H1 (cell line): ENCODE measurements around the gene TFAP2E. TPM values are rescaled to one million over a fixed set of nuclear protein-coding genes. Genes with fewer than 3 reads are reported as not detected.

Experiments used
- CTCF ChIA-PET: fragments of 300-600 bp; sonication (Branson Sonifier 250); formaldehyde crosslinking; loops from one replicate; lab custom pipeline; 2021; ENCODE audit not compliant: partially characterized antibody; lab: Charles Lee
- POLR2A ChIA-PET: fragments of 300-600 bp; sonication (Branson Sonifier 250); formaldehyde crosslinking; loops from one replicate; lab custom pipeline; 2021; ENCODE audit warnings: inconsistent platforms; ENCODE audit not compliant: partially characterized antibody; lab: Charles Lee
- DNase-seq, 2 experiments: peaks; one replicate each; pipeline versions ENCODE4 v3.0.0 to v3.0.0-alpha.2; 2010 to 2022; ENCODE audit warnings: low spot score in 2 of 2, low read depth in 1 of 2, mixed read lengths in 1 of 2
- FAIRE-seq: peaks from 2 replicates; lab custom pipeline; 2011; peaks lifted over from hg19 to GRCh38; lab: Jason Lieb, UNC
- H2AFZ ChIP-seq: 2 replicates; pipeline ENCODE4 v1.8.1; 2012; ENCODE audit warnings: low read length, inconsistent platforms
- H2AK5ac ChIP-seq: 2 replicates; pipeline ENCODE4 v1.6.1; 2013; ENCODE audit warnings: low read depth, low read length
- H2BK120ac ChIP-seq: replicated peaks from 2 replicates; pipeline ENCODE3; 2013; ENCODE audit warnings: low read depth, low read length, inconsistent platforms
- H2BK12ac ChIP-seq: 2 replicates; pipeline ENCODE4 v1.6.1; 2013; ENCODE audit warnings: low read depth, low read length
- H2BK15ac ChIP-seq: 2 replicates; pipeline ENCODE4 v1.6.1; 2013; ENCODE audit warnings: low read length
- H2BK20ac ChIP-seq: 2 replicates; pipeline ENCODE4 v1.6.1; 2013; ENCODE audit warnings: low read length
- H2BK5ac ChIP-seq: 2 replicates; pipeline ENCODE4 v1.6.1; 2013; ENCODE audit warnings: low read depth, low read length
- H3K14ac ChIP-seq: 2 replicates; pipeline ENCODE4 v1.6.1; 2013; ENCODE audit warnings: inconsistent platforms; ENCODE audit not compliant: insufficient read length
- H3K18ac ChIP-seq: 2 replicates; pipeline ENCODE4 v1.6.1; 2013; ENCODE audit warnings: low read length; ENCODE audit errors: extremely low read depth
- H3K23ac ChIP-seq: 2 replicates; pipeline ENCODE4 v1.6.1; 2013; ENCODE audit warnings: inconsistent platforms; ENCODE audit not compliant: insufficient read length
- H3K23me2 ChIP-seq: 2 replicates; pipeline ENCODE4 v1.6.1; 2013; ENCODE audit warnings: low read depth, low read length
- H3K27ac ChIP-seq: 2 replicates; pipeline ENCODE4 v1.6.1; 2011; ENCODE audit warnings: low read depth, low read length, inconsistent platforms
- H3K27me3 ChIP-seq, 4 experiments: replicated peaks in 1 of 4; 1 replicate in 1 of 4; 2 replicates in 3 of 4; pipeline versions ENCODE4 v1.6.1 to v1.8.1; 2011 to 2013; ENCODE audit warnings: low read length in 3 of 4, mild to moderate bottlenecking in 3 of 4, inconsistent platforms in 2 of 4, mixed read lengths in 2 of 4, moderate library complexity in 1 of 4; ENCODE audit not compliant: control insufficient read depth in 3 of 4, insufficient read depth in 3 of 4; ENCODE audit errors: extremely low read depth in 1 of 4
- H3K36me3 ChIP-seq, 4 experiments: 2 replicates each; pipeline versions ENCODE4 v1.6.1 to v1.8.1; 2011 to 2013; ENCODE audit warnings: mild to moderate bottlenecking in 4 of 4, low read length in 3 of 4, moderate library complexity in 2 of 4, control low read depth in 1 of 4, inconsistent platforms in 1 of 4; ENCODE audit not compliant: insufficient read depth in 4 of 4, control insufficient read depth in 2 of 4
- H3K4ac ChIP-seq: replicated peaks from 2 replicates; pipeline ENCODE3; 2013; ENCODE audit warnings: low read length, low read depth, mixed read lengths, inconsistent platforms; ENCODE audit not compliant: insufficient read length
- H3K4me1 ChIP-seq, 4 experiments: replicated peaks in 1 of 4; 1 replicate in 1 of 4; 2 replicates in 3 of 4; pipeline versions ENCODE4 v1.6.1 to v1.8.1; 2011 to 2013; ENCODE audit warnings: low read length in 3 of 4, inconsistent platforms in 2 of 4, mixed read lengths in 1 of 4; ENCODE audit not compliant: insufficient read depth in 4 of 4, control insufficient read depth in 3 of 4
- H3K4me2 ChIP-seq, 2 experiments: 2 replicates each; pipeline versions ENCODE4 v1.6.1 to v1.8.1; 2011 to 2013; ENCODE audit warnings: low read depth in 2 of 2, low read length in 2 of 2, control low read depth in 1 of 2, inconsistent platforms in 1 of 2, mild to moderate bottlenecking in 1 of 2; ENCODE audit not compliant: insufficient read depth in 1 of 2
- H3K4me3 ChIP-seq, 4 experiments: fragments of 200-600, 300-600 bp in 1 of 4; sonication (generic), shearing (Covaris generic), sonication (Bioruptor Twin) in 1 of 4; 2 replicates each; pipeline versions ENCODE4 v1.5.1 to v1.8.1; 2011 to 2016; ENCODE audit warnings: low read length in 4 of 4, low read depth in 3 of 4, control low read depth in 2 of 4, inconsistent platforms in 2 of 4, mild to moderate bottlenecking in 2 of 4, mixed read lengths in 1 of 4, moderate library complexity in 1 of 4; ENCODE audit not compliant: insufficient read depth in 2 of 4; ENCODE audit errors: extremely low read depth in 1 of 4
- H3K56ac ChIP-seq: replicated peaks from 2 replicates; pipeline ENCODE3; 2013; ENCODE audit warnings: low read depth, mild to moderate bottlenecking, mixed read lengths, low read length, inconsistent platforms; ENCODE audit not compliant: insufficient read length
- H3K79me1 ChIP-seq: 2 replicates; pipeline ENCODE4 v1.6.1; 2013; ENCODE audit warnings: low read depth, low read length, control low read depth
- H3K79me2 ChIP-seq, 2 experiments: 2 replicates each; pipeline versions ENCODE4 v1.6.1 to v1.8.1; 2012 to 2013; ENCODE audit warnings: low read length in 2 of 2, mild to moderate bottlenecking in 2 of 2, inconsistent platforms in 1 of 2; ENCODE audit not compliant: insufficient read depth in 2 of 2, control insufficient read depth in 1 of 2
- H3K9ac ChIP-seq, 4 experiments: replicated peaks in 1 of 4; 1 replicate in 1 of 4; 2 replicates in 3 of 4; pipeline versions ENCODE4 v1.6.1 to v1.8.1; 2011 to 2013; ENCODE audit warnings: low read depth in 3 of 4, low read length in 3 of 4, control low read depth in 2 of 4, mild to moderate bottlenecking in 2 of 4, moderate library complexity in 2 of 4, inconsistent platforms in 1 of 4; ENCODE audit errors: extremely low read depth in 1 of 4
- H3K9me3 ChIP-seq, 2 experiments: 2 replicates each; pipeline versions ENCODE4 v1.6.1 to v1.8.1; 2012 to 2013; ENCODE audit warnings: mild to moderate bottlenecking in 2 of 2, moderate library complexity in 2 of 2, control low read depth in 1 of 2, inconsistent platforms in 1 of 2, low read depth in 1 of 2, low read length in 1 of 2, mixed read lengths in 1 of 2; ENCODE audit not compliant: insufficient read depth in 2 of 2
- H4K20me1 ChIP-seq, 2 experiments: replicated peaks in 1 of 2; 2 replicates each; pipeline versions ENCODE3 to v1.8.1; 2011 to 2013; ENCODE audit warnings: inconsistent platforms in 2 of 2, low read length in 2 of 2, mild to moderate bottlenecking in 1 of 2; ENCODE audit not compliant: insufficient read depth in 2 of 2, control insufficient read depth in 1 of 2
- H4K5ac ChIP-seq: 2 replicates; pipeline ENCODE4 v1.6.1; 2013; ENCODE audit warnings: low read length, low read depth, mixed read lengths, inconsistent platforms; ENCODE audit not compliant: insufficient read length
- H4K8ac ChIP-seq: 2 replicates; pipeline ENCODE4 v1.8.0; 2013; ENCODE audit warnings: mild to moderate bottlenecking, moderate library complexity, low read length, inconsistent platforms; ENCODE audit not compliant: insufficient read depth; ENCODE audit errors: extremely low read depth
- H4K91ac ChIP-seq: replicated peaks from 2 replicates; pipeline ENCODE3; 2013; ENCODE audit warnings: low read length, mixed read lengths, inconsistent platforms; ENCODE audit not compliant: insufficient read length
- HDAC2 ChIP-seq, 2 experiments: fragments of 300-600 bp in 1 of 2; sonication (generic) in 1 of 2; IDR thresholded peaks; 2 replicates each; pipeline ENCODE4 v1.6.1; 2011 to 2012; ENCODE audit warnings: low read depth in 2 of 2, low read length in 2 of 2, mild to moderate bottlenecking in 2 of 2, moderate library complexity in 2 of 2, borderline replicate concordance in 1 of 2, inconsistent platforms in 1 of 2
- KDM1A ChIP-seq: fragments of 200-600, 300-600 bp; sonication (generic); IDR thresholded peaks from 2 replicates; pipeline ENCODE4 v1.7.1; 2016; ENCODE audit warnings: mild to moderate bottlenecking, low read length, borderline replicate concordance
- KDM5A ChIP-seq: fragments of 200-600 bp; IDR thresholded peaks from 2 replicates; pipeline ENCODE4 v1.7.1; 2012; ENCODE audit warnings: mild to moderate bottlenecking, low read length, inconsistent platforms, mixed read lengths
- NANOG ChIP-seq: IDR thresholded peaks from 2 replicates; pipeline ENCODE4 v1.6.1; 2011; ENCODE audit warnings: low read length, low read depth, mild to moderate bottlenecking, inconsistent platforms; ENCODE audit not compliant: insufficient read depth, poor library complexity, severe bottlenecking
- POLR2A ChIP-seq, 2 experiments: IDR thresholded peaks; 1 replicate in 1 of 2; 2 replicates in 1 of 2; pipeline ENCODE4 v1.6.1; 2011; ENCODE audit warnings: low read depth in 2 of 2, low read length in 2 of 2, mild to moderate bottlenecking in 2 of 2; ENCODE audit errors: control extremely low read depth in 1 of 2
- RFX5 ChIP-seq: IDR thresholded peaks from 2 replicates; pipeline ENCODE4 v1.6.1; 2011; ENCODE audit warnings: low read depth, low read length, improper control_type of control experiment, borderline replicate concordance
- SAP30 ChIP-seq: fragments of 300-600 bp; sonication (generic); IDR thresholded peaks from 2 replicates; pipeline ENCODE4 v1.7.1; 2012; ENCODE audit warnings: low read length, moderate library complexity, mild to moderate bottlenecking, inconsistent platforms; ENCODE audit not compliant: insufficient read depth, insufficient replicate concordance
- SIN3A ChIP-seq, 2 experiments: IDR thresholded peaks in 1 of 2; conservative IDR thresholded peaks in 1 of 2; 2 replicates each; pipeline ENCODE4 v1.6.1; 2011 to 2012; ENCODE audit warnings: low read length in 2 of 2, improper control_type of control experiment in 1 of 2, low read depth in 1 of 2, mild to moderate bottlenecking in 1 of 2
- SIX5 ChIP-seq: IDR thresholded peaks from 2 replicates; pipeline ENCODE4 v1.6.1; 2011; ENCODE audit warnings: mild to moderate bottlenecking, low read depth, low read length
- WGBS, 2 experiments: shearing (Covaris generic) in 1 of 2; methylation state at CpG; one replicate each; pipeline versions ENCODE4 v1.1.6 to v1.1.7; 2013 to 2015; ENCODE audit warnings: low lambda C conversion rate in 2 of 2, mixed read lengths in 2 of 2, inconsistent platforms in 1 of 2, low coverage in 1 of 2, missing lambda C conversion rate in 1 of 2; ENCODE audit not compliant: insufficient replicate concordance in 2 of 2, insufficient coverage in 1 of 2, insufficient read length in 1 of 2; ENCODE audit errors: extremely low coverage in 1 of 2, missing lambda C conversion rate in 1 of 2; 5-methylcytosine and 5-hydroxymethylcytosine counted together
- polyA plus RNA-seq, 7 experiments: library from polyadenylated mRNA; depleted of rRNA in 3 of 7; stranded (reverse) in 5 of 7; unstranded in 2 of 7; fragments of >200 nt in 5 of 7; fragments of 200-250 nt in 2 of 7; gene quantifications; 1 replicate in 5 of 7; 2 replicates in 1 of 7; 4 replicates in 1 of 7; pipeline versions ENCODE4 v1.2.1 to v1.2.3, GENCODE V29; 2011 to 2013; ENCODE audit warnings: missing spikeins in 2 of 7, mixed read lengths in 2 of 7
- total RNA-seq: library from RNA; stranded (reverse); fragmentation: NEBNext Ultra II Directional; extraction: Animal tissue kit (Norgen Biotek cat#: 25700); gene quantifications from 2 replicates; pipeline ENCODE4 v1.2.1, GENCODE V29; 2021

The TFAP2E gene
- total and polyA plus RNA-seq, 2 of the 8 experiments (the other 6 are each of a cell fraction or from before 2014, with no cell fraction given) = 0.24 to 0.50 TPM

DNA sequence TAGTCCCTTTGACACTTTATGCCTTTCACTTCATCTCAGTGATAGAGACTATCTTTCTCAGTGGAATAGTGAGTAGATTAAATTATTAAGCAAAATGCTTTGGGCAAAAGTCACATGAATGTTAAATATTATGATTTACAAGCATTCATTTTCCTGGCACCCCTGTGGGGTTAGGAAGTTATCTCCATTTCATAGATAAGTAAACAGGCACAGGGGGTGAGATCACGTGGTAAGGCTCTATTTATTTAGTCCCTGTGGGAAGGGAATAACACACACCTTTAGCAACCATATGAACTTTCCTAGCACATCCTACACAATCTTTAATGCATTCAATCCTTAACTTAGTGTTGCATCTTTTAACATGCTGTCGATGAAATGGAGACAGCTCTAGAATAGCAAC, 55.9 kb downstream of the TFAP2E start:
- FAIRE-seq (no peak), DNase-seq (no peak)
- Histone ChIP-seq H4K20me1 (peaks cover 0 to 10% of the 10 kb centered on the region in 2 experiments), H3K56ac (no peak overlapping the region), H3K9ac (no peak overlapping the region), H4K8ac (no peak overlapping the region), H3K79me2 (peaks cover 0 to 11% of the 10 kb centered on the region in 2 experiments; a peak in 3 of 4 replicates), H2BK120ac (no peak overlapping the region), H2BK5ac (no peak overlapping the region), H3K79me1 (no peaks in the 10 kb centered on the region), H2BK12ac (no peak overlapping the region), H4K91ac (no peak overlapping the region), H3K18ac (no peak overlapping the region), H2BK20ac (no peak overlapping the region), H3K9me3 (no peaks in the 10 kb centered on the region), H4K5ac (no peak overlapping the region), H2AK5ac (no peak overlapping the region), H2BK15ac (no peak overlapping the region), H3K27me3 (no peaks in the 10 kb centered on the region), H3K4me2 (no peak overlapping the region), H3K14ac (no peak overlapping the region), H3K23ac (no peak overlapping the region), H3K27ac (no peak overlapping the region), H2AFZ (no peak overlapping the region), H3K4me3 (no peak overlapping the region), H3K4ac (no peak overlapping the region), H3K36me3 (peaks cover 11 to 55% (median 44%) of the 10 kb centered on the region in 4 experiments), H3K23me2 (no peaks in the 10 kb centered on the region), H3K4me1 (no peaks in the 10 kb centered on the region)
- ChIA-PET POLR2A (interaction anchor here (1.2 kb wide), 1 partner anchor 9 kb away, joined by 3 read pairs; no protein-coding TSS in a partner anchor), CTCF (interaction anchor here (1.9 to 3.3 kb wide), 3 partner anchors 64 to 98 kb away, joined by 5 to 20 read pairs (median 10); no protein-coding TSS in a partner anchor)
- WGBS, 2 experiments = 88% methylated on average over 2 of the region's 2 CpGs; no CpG with 5 or more reads in 1 of the 2 experiments
- no peak for TF ChIP-seq KDM1A
- no peak for TF ChIP-seq POLR2A (IDR thresholded peaks at IDR 0.05; ENCODE audit: control extremely low read depth in 1 of 2, low read depth in 2 of 2, low read length in 2 of 2)
- no peak for TF ChIP-seq RFX5
- TF ChIP-seq SAP30 = no peak
- no peak for TF ChIP-seq NANOG
- TF ChIP-seq KDM5A = no peak
- no peak for TF ChIP-seq HDAC2 (IDR thresholded peaks at IDR 0.05; ENCODE audit: borderline replicate concordance in 1 of 2, low read depth in 2 of 2, low read length in 2 of 2)
- no peak for TF ChIP-seq SIN3A (conservative IDR thresholded peaks at IDR 0.05 in 1 of 2, IDR thresholded peaks at IDR 0.05 in 1 of 2; ENCODE audit: low read depth in 1 of 2, low read length in 2 of 2)
- TF ChIP-seq SIX5 = no peak
